Osteocyte (in vitro differentiated cells): ENCODE measurements around the gene YJEFN3. TPM values are rescaled to one million over a fixed set of nuclear protein-coding genes. Genes with fewer than 3 reads are reported as not detected.

Experiments used
- DNase-seq: peaks from one replicate; pipeline ENCODE4 v3.0.0; 2021; ENCODE audit warnings: mixed read lengths; ENCODE audit not compliant: unreplicated experiment; ENCODE audit errors: extremely low spot score
- H3K27ac Mint-ChIP-seq: one replicate; pipeline ENCODE4 v1.8.0; 2021; ENCODE audit warnings: mild to moderate bottlenecking, mixed read lengths; ENCODE audit not compliant: unreplicated experiment
- H3K27me3 Mint-ChIP-seq: one replicate; pipeline ENCODE4 v1.8.0; 2021; ENCODE audit warnings: mixed read lengths; ENCODE audit not compliant: unreplicated experiment
- H3K36me3 Mint-ChIP-seq: one replicate; pipeline ENCODE4 v1.8.0; 2021; ENCODE audit warnings: mixed read lengths; ENCODE audit not compliant: unreplicated experiment
- H3K4me1 Mint-ChIP-seq: one replicate; pipeline ENCODE4 v1.8.0; 2021; ENCODE audit warnings: mixed read lengths; ENCODE audit not compliant: unreplicated experiment
- H3K4me3 Mint-ChIP-seq: one replicate; pipeline ENCODE4 v1.8.0; 2021; ENCODE audit warnings: mild to moderate bottlenecking, moderate library complexity, mixed read lengths; ENCODE audit not compliant: unreplicated experiment
- H3K9me3 Mint-ChIP-seq: one replicate; pipeline ENCODE4 v1.8.0; 2021; ENCODE audit warnings: mixed read lengths; ENCODE audit not compliant: unreplicated experiment
- CTCF ChIP-seq: fragments of 200-600 bp; sonication (generic); IDR thresholded peaks from 2 replicates; pipeline ENCODE4 v1.5.0; 2021; ENCODE audit warnings: antibody characterized with exemption, mild to moderate bottlenecking, moderate library complexity
- total RNA-seq: library from RNA; stranded (reverse); gene quantifications from 2 replicates; pipeline ENCODE4 v1.2.1, GENCODE V29; 2021

YJEFN3 gene
- total RNA-seq, 1 donor from 2014 or later, result 6.1 TPM

GRCh38 chr19:19492026-19492610 is 36.6 kb upstream of the YJEFN3 start:
- no peak overlapping the region for H3K4me3 Mint-ChIP-seq
- H3K27me3 Mint-ChIP-seq, result no peaks in the 10 kb centered on the region
- no peak overlapping the region for H3K27ac Mint-ChIP-seq
- no peak for TF ChIP-seq CTCF
- no peak for DNase-seq
- H3K36me3 Mint-ChIP-seq, result peaks cover 19% of the 10 kb centered on the region
- H3K9me3 Mint-ChIP-seq, result no peaks in the 10 kb centered on the region
- H3K4me1 Mint-ChIP-seq, result peaks cover 29% of the 10 kb centered on the region

GRCh38 chr19:19493841-19494546 is 34.7 kb upstream of the YJEFN3 start:
- Mint-ChIP-seq H3K4me3 (no peak overlapping the region), H3K27ac (no peak overlapping the region), H3K36me3 (peaks cover 20% of the 10 kb centered on the region), H3K4me1 (peaks cover 17% of the 10 kb centered on the region), H3K9me3 (no peaks in the 10 kb centered on the region), H3K27me3 (no peaks in the 10 kb centered on the region)
- no peak for TF ChIP-seq CTCF
- DNase-seq, result no peak

- Mint-ChIP-seq H3K36me3 (peaks cover 25% of the 10 kb centered on the region), H3K27me3 (no peaks in the 10 kb centered on the region), H3K4me1 (no peaks in the 10 kb centered on the region), H3K27ac (no peak overlapping the region), H3K9me3 (no peaks in the 10 kb centered on the region), H3K4me3 (no peak overlapping the region)
- no peak for DNase-seq
- no peak for TF ChIP-seq CTCF
Observed at GRCh38 chr19:19495614-19496603, 32.8 kb upstream of the YJEFN3 start.

GRCh38 chr19:19498255-19498991 is 30.3 kb upstream of the YJEFN3 start:
- TF ChIP-seq CTCF, result no peak
- Mint-ChIP-seq H3K4me1 (no peaks in the 10 kb centered on the region), H3K9me3 (no peaks in the 10 kb centered on the region), H3K27me3 (no peaks in the 10 kb centered on the region), H3K4me3 (no peak overlapping the region), H3K27ac (no peak overlapping the region), H3K36me3 (peaks cover 43% of the 10 kb centered on the region)
- no peak for DNase-seq
